Neural crest cell (in vitro differentiated cells): ENCODE measurements around the gene ITGBL1. TPM values are rescaled to one million over a fixed set of nuclear protein-coding genes. Genes with fewer than 3 reads are reported as not detected.

Experiments
- DNase-seq: peaks from one replicate; pipeline ENCODE4 v3.0.0; 2021; ENCODE audit warnings: low read depth, mixed read lengths, low spot score
- H3K27ac Mint-ChIP-seq: one replicate; pipeline ENCODE4 v1.8.0; 2021; ENCODE audit warnings: mild to moderate bottlenecking, mixed read lengths; ENCODE audit not compliant: unreplicated experiment
- H3K27me3 Mint-ChIP-seq: 2 replicates; pipeline ENCODE4 v1.8.0; 2021; ENCODE audit warnings: low read depth, mild to moderate bottlenecking, mixed read lengths
- H3K36me3 Mint-ChIP-seq: 2 replicates; pipeline ENCODE4 v1.8.0; 2021; ENCODE audit warnings: low read depth, mild to moderate bottlenecking, mixed read lengths
- H3K4me1 Mint-ChIP-seq: 2 replicates; pipeline ENCODE4 v1.8.0; 2021; ENCODE audit warnings: mixed read lengths
- H3K4me3 Mint-ChIP-seq: one replicate; pipeline ENCODE4 v1.8.0; 2021; ENCODE audit warnings: mild to moderate bottlenecking, mixed read lengths
- H3K9me3 Mint-ChIP-seq: 2 replicates; pipeline ENCODE4 v1.8.0; 2021; ENCODE audit warnings: mixed read lengths
- CTCF ChIP-seq: fragments of 200-600 bp; sonication (generic); conservative IDR thresholded peaks from 2 replicates; pipeline ENCODE4 v1.5.0; 2021; ENCODE audit warnings: antibody characterized with exemption, mild to moderate bottlenecking
- total RNA-seq: library from RNA; stranded (reverse); gene quantifications from 2 replicates; pipeline ENCODE4 v1.2.1, GENCODE V29; 2021

ITGBL1 gene
- total RNA-seq, 1 donor from 2014 or later = not detected

DNA sequence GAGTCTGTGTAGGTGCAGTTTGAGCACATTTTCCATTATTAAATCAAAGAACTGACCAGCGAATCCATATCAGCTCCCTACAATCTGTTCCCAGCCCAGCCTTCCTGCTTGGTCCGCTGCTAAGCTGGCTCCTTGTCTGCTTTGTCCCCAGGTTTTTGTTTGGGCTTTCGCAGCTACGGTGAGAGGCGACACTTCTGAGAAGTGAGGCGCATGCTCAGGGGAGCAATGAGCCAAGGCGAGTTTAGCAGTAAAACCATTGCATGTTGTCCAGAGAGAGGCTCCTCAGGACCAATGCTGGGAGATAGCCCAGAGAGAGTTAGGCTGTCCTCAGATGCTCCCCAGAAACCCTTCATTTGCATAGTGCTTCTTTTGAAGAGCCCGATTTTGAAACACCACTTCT, 162.0 kb downstream of the ITGBL1 start:
- H3K27me3 Mint-ChIP-seq = no peaks in the 10 kb centered on the region
- H3K4me3 Mint-ChIP-seq = no peak overlapping the region
- H3K36me3 Mint-ChIP-seq = no peaks in the 10 kb centered on the region
- no peaks in the 10 kb centered on the region for H3K9me3 Mint-ChIP-seq
- no peaks in the 10 kb centered on the region for H3K4me1 Mint-ChIP-seq
- DNase-seq = no peak
- no peak overlapping the region for H3K27ac Mint-ChIP-seq
- TF ChIP-seq CTCF = no peak

- no peaks in the 10 kb centered on the region for H3K36me3 Mint-ChIP-seq
- H3K4me3 Mint-ChIP-seq = no peak overlapping the region
- no peak for TF ChIP-seq CTCF
- no peaks in the 10 kb centered on the region for H3K9me3 Mint-ChIP-seq
- no peaks in the 10 kb centered on the region for H3K27me3 Mint-ChIP-seq
- no peak for DNase-seq
- H3K27ac Mint-ChIP-seq = no peak overlapping the region
- H3K4me1 Mint-ChIP-seq = peaks cover 7% of the 10 kb centered on the region
Measured at GRCh38 chr13:101618440-101619187, 166.1 kb downstream of the ITGBL1 start.

DNA sequence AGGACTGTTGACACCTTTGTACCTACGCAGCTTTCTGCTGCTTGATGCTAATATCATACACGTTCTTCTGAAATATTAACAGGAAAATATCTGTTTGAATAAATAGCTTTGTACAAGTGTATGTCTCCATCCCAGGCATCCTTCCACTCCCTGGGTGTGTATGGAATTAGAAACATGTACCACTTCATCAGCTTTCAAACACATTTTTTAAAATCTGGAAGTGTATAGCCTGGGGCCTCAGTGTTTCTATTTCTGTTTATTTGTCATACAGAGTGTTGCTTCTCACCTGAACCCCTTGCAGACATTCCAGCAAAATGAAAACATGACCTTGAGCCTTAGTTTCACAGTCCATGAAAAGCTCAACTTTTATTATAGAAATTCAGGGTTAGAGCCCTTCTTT, 168.6 kb downstream of the ITGBL1 start:
- no peak overlapping the region for H3K27ac Mint-ChIP-seq
- TF ChIP-seq CTCF = no peak
- peaks cover 16% of the 10 kb centered on the region for H3K4me1 Mint-ChIP-seq
- no peaks in the 10 kb centered on the region for H3K36me3 Mint-ChIP-seq
- no peak overlapping the region for H3K4me3 Mint-ChIP-seq
- no peaks in the 10 kb centered on the region for H3K27me3 Mint-ChIP-seq
- DNase-seq = no peak
- no peaks in the 10 kb centered on the region for H3K9me3 Mint-ChIP-seq

GRCh38 chr13:101623470-101624209, 171.2 kb downstream of the ITGBL1 start:
- no peaks in the 10 kb centered on the region for H3K9me3 Mint-ChIP-seq
- H3K36me3 Mint-ChIP-seq = no peaks in the 10 kb centered on the region
- no peak for DNase-seq
- TF ChIP-seq CTCF = no peak
- H3K4me3 Mint-ChIP-seq = no peak overlapping the region
- H3K4me1 Mint-ChIP-seq = peaks cover 16% of the 10 kb centered on the region
- H3K27ac Mint-ChIP-seq = no peak overlapping the region
- H3K27me3 Mint-ChIP-seq = no peaks in the 10 kb centered on the region

DNA sequence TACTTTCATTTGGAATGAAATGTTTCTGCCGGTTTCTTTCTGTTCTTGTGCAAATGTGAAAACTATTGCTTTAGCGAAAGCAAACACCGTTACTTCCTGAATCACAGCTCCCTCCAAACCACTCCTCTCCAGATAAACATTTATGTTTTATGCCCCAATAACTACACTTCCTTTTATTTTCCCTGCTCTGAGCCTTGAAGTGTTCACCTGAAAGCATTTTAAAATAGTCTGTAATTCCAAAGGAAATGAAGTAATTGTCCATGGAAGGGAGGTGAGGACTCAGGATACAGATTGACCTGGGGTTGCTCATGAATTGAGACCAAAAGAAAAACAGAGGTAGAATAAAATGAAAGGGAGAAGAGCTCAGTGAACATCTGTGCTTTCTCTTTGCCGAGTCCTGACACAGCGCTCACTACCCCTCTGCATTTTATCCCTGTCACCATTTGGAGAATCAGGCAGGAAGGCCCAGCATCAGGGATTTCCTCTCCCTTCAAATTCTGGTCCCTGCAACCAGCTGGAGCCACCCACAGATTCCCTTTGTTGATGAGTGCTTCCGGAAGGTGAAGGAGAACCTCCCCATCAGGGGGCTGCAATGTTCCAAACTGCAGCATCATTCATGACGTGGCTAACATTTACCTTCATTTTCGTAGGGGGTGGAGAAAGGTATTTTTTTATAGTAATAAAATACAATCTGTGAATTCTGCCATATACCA, 171.9 kb downstream of the ITGBL1 start:
- no peaks in the 10 kb centered on the region for H3K27me3 Mint-ChIP-seq
- TF ChIP-seq CTCF = no peak
- H3K4me3 Mint-ChIP-seq = no peak overlapping the region
- no peaks in the 10 kb centered on the region for H3K9me3 Mint-ChIP-seq
- H3K36me3 Mint-ChIP-seq = no peaks in the 10 kb centered on the region
- DNase-seq = no peak
- no peak overlapping the region for H3K27ac Mint-ChIP-seq
- peaks cover 16% of the 10 kb centered on the region for H3K4me1 Mint-ChIP-seq
